Activated naive CD4-positive, alpha-beta T cell treated with anti-CD3 and anti-CD28 coated beads, Interleukin-2, amount 50 U/mL, for 16 hours (primary cell): Measurements from ENCODE around the gene MFSD1.
"Not testable (repeated sequence)": the region's sequence is repeated elsewhere in the genome, so short reads cannot be mapped to it uniquely, and the experiment has no call there.

Source experiments
- DNase-seq: peaks from one replicate; pipeline ENCODE4 v3.0.0-alpha.2; 2020

The MFSD1 gene

GRCh38 chr3:158777161-158777873 lies 24.5 kb upstream of the MFSD1 start:
- DNase-seq, result no peak

- DNase-seq, result no peak
Observed at GRCh38 chr3:158780766-158781165, 21.1 kb upstream of the MFSD1 start.

GRCh38 chr3:158781191-158781590 lies 20.7 kb upstream of the MFSD1 start:
- DNase-seq, result no peak

GRCh38 chr3:158781849-158782248 lies 20.0 kb upstream of the MFSD1 start:
- DNase-seq, result no peak

GRCh38 chr3:158782283-158782989 lies 19.4 kb upstream of the MFSD1 start:
- no peak for DNase-seq

GRCh38 chr3:158783051-158783450 lies 18.8 kb upstream of the MFSD1 start:
- no peak for DNase-seq

- no peak for DNase-seq
Observed at GRCh38 chr3:158785972-158786371, 15.9 kb upstream of the MFSD1 start.

GRCh38 chr3:158788446-158788845 lies 13.4 kb upstream of the MFSD1 start:
- no peak for DNase-seq

GRCh38 chr3:158789592-158789991 lies 12.3 kb upstream of the MFSD1 start:
- DNase-seq, result no peak

GRCh38 chr3:158790901-158791589 lies 10.8 kb upstream of the MFSD1 start:
- DNase-seq, result no peak

GRCh38 chr3:158791590-158791920 lies 10.3 kb upstream of the MFSD1 start:
- DNase-seq, result not testable (repeated sequence)

- DNase-seq, result no peak
Observed at GRCh38 chr3:158792709-158793108, 9.1 kb upstream of the MFSD1 start.

GRCh38 chr3:158794206-158794605 lies 7.6 kb upstream of the MFSD1 start:
- DNase-seq, result no peak

GRCh38 chr3:158794936-158795518 lies 6.8 kb upstream of the MFSD1 start:
- DNase-seq, result no peak

GRCh38 chr3:158801201-158801600 lies 653 bp upstream of the MFSD1 start:
- DNase-seq, result no peak

- DNase-seq, result no peak
Observed at GRCh38 chr3:158802409-158803268, 785 bp downstream of the MFSD1 start.

GRCh38 chr3:158804441-158804840 lies 2.6 kb downstream of the MFSD1 start:
- no peak for DNase-seq

- no peak for DNase-seq
Observed at GRCh38 chr3:158808697-158809096, 6.8 kb downstream of the MFSD1 start.

- no peak for DNase-seq
Observed at GRCh38 chr3:158809642-158810041, 7.8 kb downstream of the MFSD1 start.

GRCh38 chr3:158810823-158811724 lies 9.2 kb downstream of the MFSD1 start:
- no peak for DNase-seq

- DNase-seq, result no peak
Observed at GRCh38 chr3:158819282-158819681, 17.4 kb downstream of the MFSD1 start.

- no peak for DNase-seq
Observed at GRCh38 chr3:158820521-158820920, 18.7 kb downstream of the MFSD1 start.
